T-helper 2 cell treated with Interferon-gamma antibody and Interleukin-4, amounts not matched to agents 100 ng/mL and 5 ng/mL, for 36 hours (primary cell): Measurements from ENCODE around the gene PHF2. TPM values are rescaled to one million over a fixed set of nuclear protein-coding genes. Genes with fewer than 3 reads are reported as not detected.
"Not testable (repeated sequence)": the region's sequence is repeated elsewhere in the genome, so short reads cannot be mapped to it uniquely, and the experiment has no call there.

ENCODE experiments used
- intact Hi-C: fragments of 100-400 bp; cut with micrococcal nuclease; formaldehyde crosslinking; loops from one replicate; pipeline ENCODE4 v1.15.1; 2023
- total RNA-seq: library from RNA; stranded (reverse); gene quantifications from 2 replicates; pipeline ENCODE4 v1.2.3, GENCODE V29; 2022

The PHF2 gene
- total RNA-seq, 1 donor from 2014 or later: 29.5 TPM

DNA sequence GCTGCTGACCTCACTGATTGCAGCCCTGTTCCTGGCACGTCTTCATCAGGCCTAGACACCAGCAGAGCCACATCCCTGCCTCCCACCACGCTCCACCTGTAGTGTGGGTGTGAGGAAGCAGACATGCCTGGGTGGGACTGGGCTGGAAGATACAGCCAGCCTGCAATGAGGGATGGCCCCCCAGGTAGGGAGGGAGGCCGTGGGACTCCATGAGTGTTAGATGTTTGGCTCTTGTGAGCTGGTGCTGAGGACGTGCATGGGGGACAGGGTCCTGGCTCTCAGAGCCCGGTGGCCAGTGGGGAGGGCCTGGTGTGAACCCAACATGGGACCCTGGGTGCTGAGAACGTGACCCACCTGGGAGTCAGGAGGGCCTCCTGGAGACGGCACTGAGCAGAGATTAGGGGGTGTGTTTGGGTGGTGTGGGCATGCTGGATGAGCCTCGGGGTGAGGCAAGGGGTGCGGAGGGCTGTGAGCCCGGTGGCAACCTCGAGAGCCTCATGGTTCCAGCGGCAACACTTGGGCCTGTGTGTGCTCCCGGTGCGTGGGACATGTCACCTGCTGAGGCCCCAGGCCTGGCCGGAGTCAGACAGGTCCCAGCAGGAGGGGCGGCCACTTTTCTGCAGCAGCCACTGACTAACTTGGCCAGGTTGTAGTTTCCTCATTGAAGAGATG is 87.6 kb downstream of the PHF2 start:
- intact Hi-C loops: no loop called here

GRCh38 chr9:93664549-93665120 is 88.3 kb downstream of the PHF2 start:
- intact Hi-C loops: no loop called here

DNA sequence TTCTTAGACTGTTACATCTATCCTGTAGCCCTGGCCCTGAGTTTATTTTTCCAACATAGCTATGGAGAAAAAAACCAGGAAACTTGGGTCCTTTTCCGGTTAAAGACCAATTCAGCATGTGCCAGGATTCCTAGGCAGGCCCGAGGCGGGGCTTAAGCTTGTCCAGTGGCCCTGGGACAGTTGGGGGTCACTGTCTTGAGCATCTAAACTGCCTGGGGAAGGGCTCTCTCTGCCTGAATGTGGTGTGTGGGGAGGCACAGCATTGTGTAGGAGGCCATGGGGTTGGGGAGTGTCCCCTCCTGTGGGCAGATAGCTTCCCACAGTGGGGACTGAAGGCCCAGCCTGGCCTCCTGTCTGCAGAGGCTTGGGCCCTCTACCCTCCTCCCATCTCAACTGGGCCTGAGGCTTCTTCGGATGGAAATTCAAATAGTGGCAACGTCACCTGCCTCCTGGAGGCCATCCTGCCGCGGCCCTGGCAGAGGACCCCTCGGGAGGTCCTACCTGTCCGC is 88.8 kb downstream of the PHF2 start:
- intact Hi-C loops: no loop called here

DNA sequence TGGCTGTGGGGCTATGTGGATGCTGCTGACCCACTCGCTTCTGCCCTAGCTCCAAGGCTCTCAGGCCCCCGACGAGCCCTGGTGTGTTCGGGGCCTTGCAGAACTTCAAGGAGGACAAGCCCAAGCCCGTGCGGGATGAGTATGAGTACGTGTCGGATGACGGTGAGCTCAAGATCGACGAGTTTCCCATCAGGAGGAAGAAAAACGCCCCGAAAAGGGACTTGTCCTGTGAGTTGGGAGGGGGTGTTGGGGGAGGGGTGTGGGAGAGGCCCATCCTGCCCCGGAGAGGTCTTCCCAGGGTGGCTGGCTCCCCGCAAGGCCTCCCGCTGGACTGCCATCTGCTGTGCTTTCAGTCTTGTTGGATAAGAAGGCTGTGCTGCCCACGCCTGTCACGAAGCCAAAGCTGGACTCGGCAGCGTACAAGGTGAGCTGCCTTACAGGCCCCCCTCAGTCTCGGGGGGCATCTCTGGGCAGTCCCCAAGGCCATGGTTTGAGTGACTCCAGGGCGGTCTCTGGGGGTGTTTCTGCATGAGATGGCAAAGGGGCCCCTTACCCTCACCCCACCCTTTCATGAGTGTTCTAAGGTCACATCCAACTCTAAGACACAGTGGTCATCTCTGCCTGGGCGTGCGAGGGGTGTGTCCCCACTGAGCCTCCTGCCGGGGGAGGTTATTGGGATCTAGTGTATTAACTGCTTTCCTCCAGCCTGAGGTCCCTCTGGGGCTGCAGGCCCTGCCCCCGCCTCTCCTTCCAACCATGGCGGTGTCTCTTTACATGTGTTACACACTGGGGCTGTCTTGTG is 89.5 kb downstream of the PHF2 start:
- intact Hi-C loops: no loop called here

DNA sequence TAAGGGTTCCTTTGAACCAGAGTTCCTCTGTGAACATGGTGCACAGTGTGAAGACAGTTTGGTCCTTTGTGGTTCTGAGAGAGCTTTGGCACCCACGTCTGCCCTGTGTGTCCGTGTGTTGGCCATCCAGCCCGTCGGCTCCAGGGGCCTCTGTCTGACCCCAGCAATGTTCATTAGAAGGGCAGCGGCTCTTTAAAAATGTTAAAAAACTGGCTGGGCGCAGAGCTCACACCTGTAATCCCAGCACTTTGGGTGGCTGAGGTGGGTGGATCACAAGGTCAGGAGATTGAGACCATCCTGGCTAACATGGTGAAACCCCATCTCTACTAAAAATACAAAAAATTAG is 90.0 kb downstream of the PHF2 start:
- intact Hi-C loops: not testable (repeated sequence)

DNA sequence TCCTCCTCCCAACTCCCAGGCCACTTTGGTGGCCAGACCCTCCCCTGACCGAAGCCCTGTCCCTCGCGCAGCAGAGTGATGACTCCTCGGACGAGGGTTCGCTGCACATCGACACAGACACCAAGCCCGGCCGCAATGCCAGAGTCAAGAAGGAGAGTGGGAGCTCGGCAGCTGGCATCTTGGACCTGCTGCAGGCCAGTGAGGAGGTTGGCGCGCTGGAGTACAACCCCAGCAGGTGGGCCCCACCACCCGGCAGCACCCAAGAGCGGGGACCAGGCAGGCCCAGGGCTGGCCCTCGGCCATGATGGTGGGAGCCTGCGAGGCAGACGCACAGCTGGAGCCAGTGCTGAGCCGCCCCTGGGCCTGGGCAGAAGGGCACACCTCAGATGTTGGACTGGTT is 90.6 kb downstream of the PHF2 start:
- intact Hi-C loops: no loop called here

DNA sequence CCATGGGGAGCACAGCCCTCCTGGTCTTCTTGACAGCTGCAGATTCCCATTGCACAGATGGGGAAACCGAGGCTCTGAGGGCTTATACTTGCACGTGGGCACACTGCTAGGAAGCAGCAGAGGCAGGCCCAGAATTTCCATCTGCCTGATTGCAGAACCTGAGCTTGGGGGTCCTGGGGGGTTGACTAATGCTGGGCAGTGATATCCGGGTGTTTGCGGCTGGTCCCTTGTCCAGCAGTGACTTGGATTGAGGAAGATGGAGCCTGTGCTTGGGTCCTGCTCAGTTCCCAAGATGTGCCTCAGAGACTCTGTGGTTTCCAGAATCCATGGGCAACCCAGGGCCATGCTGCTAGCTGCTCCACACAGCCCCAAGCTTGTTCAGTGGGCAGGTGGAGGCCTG is 91.2 kb downstream of the PHF2 start:
- intact Hi-C loops: no loop called here

GRCh38 chr9:93668261-93668871 is 92.0 kb downstream of the PHF2 start:
- intact Hi-C loops: no loop called here

GRCh38 chr9:93669116-93669957 is 93.0 kb downstream of the PHF2 start:
- intact Hi-C loops: no loop called here

DNA sequence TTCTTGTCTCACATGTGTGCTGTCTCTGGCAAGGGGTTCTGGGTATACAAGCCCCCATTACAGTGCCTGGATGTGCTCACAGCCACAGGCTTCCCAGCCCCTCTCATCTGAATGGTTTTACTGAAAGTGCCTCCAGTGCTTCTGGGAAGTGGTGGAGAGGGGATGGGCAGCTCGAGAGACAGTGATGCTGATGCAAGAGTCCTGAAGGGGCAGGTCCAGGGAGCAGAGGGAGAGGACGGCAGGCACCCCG is 93.5 kb downstream of the PHF2 start:
- intact Hi-C loops: no loop called here

- intact Hi-C loops: no loop called here
These were observed 94.0 kb downstream of the PHF2 start for GRCh38 chr9:93670208-93671019.

DNA sequence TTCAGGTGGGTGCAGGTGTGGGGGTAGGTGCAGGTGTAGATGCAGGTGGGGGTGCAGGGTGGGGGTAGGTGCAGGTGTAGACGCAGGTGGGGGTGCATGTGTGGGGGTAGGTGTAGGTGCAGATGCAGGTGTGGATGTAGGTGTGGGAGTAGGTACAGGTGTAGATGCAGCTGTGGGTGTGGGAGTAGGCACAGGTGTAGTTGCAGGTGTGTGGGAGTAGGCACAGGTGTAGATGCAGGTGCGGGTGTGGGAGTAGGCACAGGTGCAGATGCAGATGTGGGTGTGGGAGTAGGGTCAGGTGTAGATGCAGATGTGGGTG is 94.6 kb downstream of the PHF2 start:
- intact Hi-C loops: no loop called here

GRCh38 chr9:93672330-93673020 is 96.1 kb downstream of the PHF2 start:
- intact Hi-C loops: not testable (repeated sequence)

DNA sequence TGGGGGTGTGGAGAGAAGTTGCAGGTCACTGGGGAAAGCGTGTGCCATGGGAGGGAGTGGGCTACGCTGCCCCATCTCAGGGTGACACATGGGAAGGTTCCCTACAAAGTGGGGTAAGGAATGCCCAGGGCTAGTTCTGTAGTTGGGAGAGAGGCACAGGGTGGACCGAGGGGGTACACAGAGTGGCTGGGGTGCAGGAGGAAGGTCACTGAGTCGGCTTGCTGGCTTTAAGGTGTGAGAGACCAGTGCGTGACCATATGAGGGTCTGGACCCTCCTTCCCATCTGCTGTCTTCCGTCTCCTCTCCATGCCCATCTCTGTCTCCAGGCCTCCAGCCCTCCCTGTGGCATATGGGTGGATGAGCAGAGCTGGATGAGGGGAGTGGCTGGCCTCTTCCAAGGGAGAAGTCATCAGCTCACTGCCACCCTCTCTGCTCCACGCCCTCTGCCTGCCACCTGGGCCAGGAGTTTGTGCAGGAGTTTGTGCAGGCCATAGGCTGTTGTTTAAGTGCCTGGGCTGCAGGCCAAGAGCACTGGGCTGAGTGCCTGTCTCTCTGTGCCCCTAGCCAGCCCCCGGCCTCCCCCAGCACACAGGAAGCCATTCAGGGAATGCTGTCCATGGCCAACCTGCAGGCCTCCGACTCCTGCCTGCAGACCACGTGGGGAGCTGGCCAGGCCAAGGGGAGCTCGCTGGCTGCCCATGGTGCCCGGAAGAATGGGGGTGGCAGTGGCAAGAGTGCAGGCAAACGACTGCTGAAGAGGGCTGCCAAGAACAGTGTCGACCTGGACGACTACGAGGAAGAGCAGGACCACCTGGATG is 96.8 kb downstream of the PHF2 start:
- intact Hi-C loops: no loop called here

- intact Hi-C loops: no loop called here
These were observed 97.5 kb downstream of the PHF2 start for GRCh38 chr9:93673839-93674334.

DNA sequence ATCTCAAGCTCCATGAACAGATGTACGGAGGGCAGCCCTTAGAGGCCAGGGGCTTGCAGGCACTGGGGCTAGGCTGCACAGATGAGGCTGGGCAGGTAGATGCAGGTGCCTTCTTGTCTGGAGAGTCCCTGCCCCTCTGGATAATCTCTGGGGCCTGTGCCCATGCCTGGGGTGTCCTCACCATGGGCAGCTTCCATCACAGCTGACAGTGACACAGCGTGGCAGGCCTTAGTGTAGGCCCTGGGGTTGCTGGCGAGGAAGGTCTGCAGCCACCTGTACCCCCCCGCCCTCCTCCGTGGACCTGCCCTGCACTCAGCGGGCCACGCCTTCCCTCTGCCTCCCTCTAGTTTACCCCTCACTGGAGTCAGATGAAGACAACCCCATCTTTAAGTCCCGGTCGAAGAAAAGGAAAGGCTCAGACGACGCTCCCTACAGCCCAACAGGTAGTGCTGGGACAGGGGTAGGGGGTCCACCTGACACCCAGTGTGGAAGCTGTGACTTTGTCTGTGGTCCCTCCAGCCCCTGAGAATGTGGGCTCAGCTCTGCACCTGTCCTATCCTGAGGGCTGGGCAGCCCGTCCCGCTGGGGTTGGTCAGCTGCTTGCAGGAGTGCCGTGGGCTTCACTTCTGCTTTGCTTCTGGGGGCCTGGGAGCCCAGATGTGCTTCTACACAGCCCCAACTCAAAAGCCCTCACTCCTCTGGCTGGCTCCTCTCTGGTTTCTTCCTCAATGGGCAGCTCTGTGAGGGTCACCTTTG is 98.4 kb downstream of the PHF2 start:
- intact Hi-C loops: no loop called here

DNA sequence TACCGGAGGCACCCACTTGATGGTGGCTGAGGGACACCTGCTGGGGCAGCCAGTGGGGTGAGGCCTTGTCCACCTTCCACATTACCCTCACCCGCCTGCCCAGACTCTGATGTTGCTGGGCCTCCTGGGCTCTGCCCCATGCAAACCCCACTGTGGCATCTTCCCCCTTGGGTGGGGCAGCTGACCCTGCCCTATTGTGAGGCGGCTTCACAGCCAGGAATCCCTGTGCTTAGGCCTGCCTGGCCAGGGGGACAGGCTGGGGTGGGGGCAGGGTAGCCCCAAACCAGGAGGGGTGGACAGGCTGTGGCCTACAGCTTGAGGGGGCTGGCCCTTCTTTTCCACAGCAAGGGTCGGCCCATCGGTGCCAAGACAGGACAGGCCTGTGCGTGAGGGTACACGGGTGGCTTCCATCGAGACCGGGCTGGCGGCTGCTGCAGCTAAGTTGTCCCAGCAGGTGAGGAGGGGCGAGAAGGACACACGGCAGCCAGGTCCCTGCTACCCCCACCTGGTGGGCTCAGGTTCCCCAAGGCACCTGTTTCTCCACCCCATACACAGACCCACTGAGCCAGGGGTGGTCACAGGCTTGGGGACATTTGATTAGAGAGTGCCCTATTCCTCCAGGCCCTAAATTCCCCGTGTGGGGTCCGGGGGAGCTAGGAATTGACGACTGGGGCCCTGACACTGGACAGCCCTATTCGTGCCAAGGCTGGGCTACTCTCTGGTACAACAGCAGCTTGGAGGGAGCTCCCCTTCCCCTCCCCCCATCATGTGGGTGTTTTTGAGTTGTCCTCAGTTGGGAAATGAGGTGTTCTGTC is 99.2 kb downstream of the PHF2 start:
- intact Hi-C loops: no loop called here
